Putamen (tissue), 1 donor: ENCODE measurements around the gene ZNF117.
"Not testable (repeated sequence)": the region's sequence is repeated elsewhere in the genome, so short reads cannot be mapped to it uniquely, and the experiment has no call there.

Experiments used
- DNase-seq: peaks from one replicate; pipeline ENCODE4 v3.0.0-alpha.2; 2016; ENCODE audit warnings: low spot score

ZNF117 gene

GRCh38 chr7:64990936-64991335 lies at the start of gene ZNF117:
Gene ZNF117, minus strand, starts transcription at chr7:64991036.
- no peak for DNase-seq

- DNase-seq: peak; percentile 14
Measured at GRCh38 chr7:65038767-65039166, 47.9 kb upstream of the ZNF117 start.

- peak; percentile 96 for DNase-seq
Measured at GRCh38 chr7:65037740-65038688, 47.2 kb upstream of the ZNF117 start.

DNA sequence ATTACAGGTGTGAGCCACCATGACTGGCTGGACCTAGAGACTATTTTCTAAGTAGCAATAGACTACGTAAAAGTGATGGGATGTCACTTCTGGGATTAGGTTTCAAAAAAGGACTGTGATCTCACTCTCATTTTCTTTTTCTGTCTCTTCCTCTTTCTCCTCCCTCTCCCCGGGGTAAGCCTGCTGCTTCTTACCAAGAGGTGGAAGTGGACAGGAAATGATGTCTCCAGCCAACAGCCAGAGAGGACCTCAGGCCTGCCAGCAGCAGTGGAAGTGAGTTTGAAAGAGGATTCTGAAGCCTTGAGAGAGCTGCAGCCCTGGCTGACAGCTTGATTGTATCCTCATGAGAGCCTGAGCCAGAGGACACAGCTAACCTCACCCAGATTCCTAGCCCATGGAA lies 45.7 kb upstream of the ZNF117 start:
- not testable (repeated sequence) for DNase-seq

DNA sequence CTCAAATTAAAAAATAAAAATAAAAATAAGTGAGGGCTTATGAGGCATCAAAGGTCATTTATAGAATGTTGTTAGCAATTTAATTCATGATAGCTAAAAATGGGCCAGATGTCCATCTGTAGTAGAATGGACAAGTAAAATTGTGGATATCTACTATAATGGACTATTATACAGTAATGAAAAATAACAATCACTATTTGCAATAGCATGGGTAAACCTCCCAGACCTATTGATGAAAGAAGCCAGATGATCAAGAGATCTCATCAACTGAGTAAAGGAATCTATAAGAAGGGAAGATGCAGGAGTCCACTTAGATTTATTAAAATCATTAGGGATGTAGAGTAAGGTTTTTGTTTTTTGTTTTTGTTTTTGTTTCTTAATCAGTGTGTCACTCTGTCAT lies 44.6 kb upstream of the ZNF117 start:
- not testable (repeated sequence) for DNase-seq

- not testable (repeated sequence) for DNase-seq
Measured at GRCh38 chr7:65034120-65034782, 43.4 kb upstream of the ZNF117 start.

DNA sequence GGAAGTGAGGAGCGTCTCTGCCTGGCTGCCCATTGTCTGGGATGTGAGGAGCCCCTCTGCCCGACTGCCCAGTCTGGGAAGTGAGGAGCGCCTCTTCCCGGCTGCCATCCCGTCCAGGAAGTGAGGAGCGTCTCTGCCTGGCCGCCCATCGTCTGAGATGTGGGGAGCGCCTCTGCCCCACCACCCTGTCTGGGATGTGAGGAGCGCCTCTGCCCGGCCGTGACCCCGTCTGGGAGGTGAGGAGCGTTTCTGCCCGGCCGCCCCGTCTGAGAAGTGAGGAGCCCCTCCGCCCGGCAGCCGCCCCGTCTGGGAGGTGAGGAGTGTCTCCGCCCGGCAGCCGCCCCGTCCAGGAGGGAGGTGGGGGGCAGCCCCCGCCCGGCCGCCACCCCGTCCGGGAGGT lies 42.6 kb upstream of the ZNF117 start:
- not testable (repeated sequence) for DNase-seq

DNA sequence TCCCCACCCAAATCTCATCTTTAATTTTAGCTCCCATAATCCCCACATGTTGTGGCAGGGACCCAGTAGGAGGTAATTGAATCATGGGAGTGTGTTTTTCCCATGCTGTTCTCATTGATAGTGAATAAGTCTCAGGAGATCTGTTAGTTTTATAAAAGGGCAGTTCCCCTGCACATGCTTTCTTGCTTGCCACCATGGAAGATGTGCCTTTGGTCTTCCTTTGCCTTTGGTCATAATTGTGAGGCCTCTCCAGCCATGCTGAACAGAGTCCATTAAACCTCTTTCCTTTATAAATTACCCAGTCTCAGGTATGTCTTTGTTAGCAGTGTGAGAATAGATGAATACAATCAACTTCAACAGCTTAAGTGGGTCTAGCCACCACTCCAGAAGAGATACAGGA lies 34.2 kb upstream of the ZNF117 start:
- DNase-seq: not testable (repeated sequence)

- not testable (repeated sequence) for DNase-seq
Measured at GRCh38 chr7:65020978-65021377, 30.1 kb upstream of the ZNF117 start.

DNA sequence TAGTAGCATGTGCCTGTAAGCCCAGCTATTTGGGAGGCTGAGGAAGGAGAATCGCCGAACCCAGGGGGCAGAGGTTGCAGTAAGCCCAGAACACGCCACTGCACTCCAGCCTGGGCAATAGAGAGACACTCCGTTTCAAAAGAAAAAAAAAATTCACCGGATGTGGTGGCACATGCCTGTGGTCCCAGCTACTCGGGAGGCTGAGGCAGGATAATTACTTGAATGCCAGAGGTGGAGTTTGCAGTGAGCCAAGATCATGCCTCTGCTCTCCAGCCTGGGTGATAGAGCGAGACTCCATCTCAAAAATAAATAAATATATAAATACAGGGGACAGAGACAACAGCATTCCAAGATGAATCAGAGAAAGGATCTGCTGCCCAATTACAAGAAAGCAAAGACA lies 19.0 kb upstream of the ZNF117 start:
- DNase-seq: not testable (repeated sequence)

DNA sequence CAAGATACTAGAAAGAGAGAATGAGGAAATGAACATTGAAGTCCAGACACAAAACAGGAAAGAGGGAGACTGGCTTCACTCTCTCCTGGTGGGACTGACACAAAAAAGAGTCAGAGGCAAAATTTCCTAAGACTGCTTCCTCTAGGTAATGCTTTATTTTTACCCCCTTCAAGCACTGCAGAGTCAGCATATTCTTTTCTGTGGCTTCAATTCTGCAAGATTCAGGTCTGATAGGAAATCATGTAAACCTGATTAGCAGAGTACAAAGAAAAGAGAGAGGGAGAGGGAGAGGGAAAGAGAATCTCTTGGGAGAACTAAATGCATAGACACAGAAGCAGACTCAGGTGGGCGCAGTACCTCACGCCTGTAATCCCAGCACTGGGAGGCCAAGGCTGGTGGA lies 18.6 kb upstream of the ZNF117 start:
- not testable (repeated sequence) for DNase-seq

DNA sequence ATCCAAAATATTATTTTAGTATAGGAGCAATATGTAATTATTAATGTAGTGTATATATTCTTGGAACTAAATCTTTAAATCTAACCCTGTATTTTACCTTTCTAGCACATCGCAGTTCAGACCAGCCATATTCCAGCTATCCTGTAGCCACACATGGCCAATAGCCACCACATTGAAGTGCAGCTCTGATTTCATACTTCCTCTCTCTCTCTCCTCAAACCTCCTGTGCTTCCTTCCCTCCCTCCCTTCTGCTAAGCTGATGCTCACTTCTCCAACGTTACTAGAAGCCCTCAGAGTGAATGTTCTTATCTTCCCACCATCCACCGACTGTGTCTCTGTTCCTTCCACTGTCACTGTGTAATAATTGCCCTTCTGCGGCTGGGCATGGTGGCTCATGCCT lies 16.2 kb upstream of the ZNF117 start:
- DNase-seq: not testable (repeated sequence)

GRCh38 chr7:65006094-65006992 lies 15.5 kb upstream of the ZNF117 start, which contains the start of gene ERV3-1:
Gene ERV3-1, minus strand, starts transcription at chr7:65006687. Its CDS starts 13,661 bp downstream, at chr7:64993026.
- peak; percentile 98 for DNase-seq

DNA sequence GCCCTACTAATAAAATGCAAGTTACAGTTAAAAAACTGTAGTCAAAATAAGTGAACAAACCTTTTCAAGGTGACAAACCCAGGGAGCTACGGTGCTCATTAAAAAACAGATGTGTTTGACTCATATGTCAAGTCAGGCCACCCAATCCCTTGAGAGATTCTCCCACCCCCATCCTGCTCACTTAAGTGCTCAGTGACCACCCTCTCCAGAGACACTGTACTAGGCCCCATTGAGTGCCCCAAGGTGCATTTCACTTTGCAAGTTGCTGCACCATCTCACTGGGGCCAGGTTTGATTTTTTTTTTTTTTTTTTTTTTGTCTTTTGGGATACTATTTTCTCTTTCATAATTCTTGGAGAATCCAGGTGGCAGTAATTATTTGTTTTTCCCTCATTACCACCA lies 13.7 kb upstream of the ZNF117 start:
- no peak for DNase-seq

DNA sequence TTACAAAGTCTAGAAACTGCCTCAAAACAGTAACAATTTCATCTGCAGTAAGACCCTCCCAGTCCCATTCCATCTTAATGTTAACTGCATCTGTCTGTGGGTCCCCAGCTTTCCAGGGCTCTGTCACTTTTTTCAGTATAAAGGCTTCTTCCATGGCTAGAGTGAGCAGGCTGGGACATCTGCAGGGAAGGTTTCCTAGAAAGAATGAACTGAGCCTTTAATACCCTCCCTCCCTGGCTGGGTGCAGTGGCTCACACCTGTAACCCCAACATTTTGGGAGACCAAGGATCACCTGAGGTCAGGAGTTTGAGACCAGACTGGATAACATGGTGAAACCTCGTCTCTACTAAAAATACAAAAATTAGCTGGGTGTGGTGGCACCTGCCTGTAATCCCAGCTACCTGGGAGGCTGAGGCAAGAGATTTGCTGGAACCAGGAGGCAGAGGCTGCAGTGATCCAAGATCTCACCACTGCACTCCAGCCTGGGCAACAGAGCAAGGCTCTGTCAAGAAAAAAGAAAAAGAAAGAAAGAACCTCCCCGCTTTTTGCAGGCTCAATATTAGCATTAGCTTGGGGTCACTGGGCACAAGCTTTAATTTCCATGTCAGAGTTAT lies 12.2 kb upstream of the ZNF117 start:
- DNase-seq: no peak

DNA sequence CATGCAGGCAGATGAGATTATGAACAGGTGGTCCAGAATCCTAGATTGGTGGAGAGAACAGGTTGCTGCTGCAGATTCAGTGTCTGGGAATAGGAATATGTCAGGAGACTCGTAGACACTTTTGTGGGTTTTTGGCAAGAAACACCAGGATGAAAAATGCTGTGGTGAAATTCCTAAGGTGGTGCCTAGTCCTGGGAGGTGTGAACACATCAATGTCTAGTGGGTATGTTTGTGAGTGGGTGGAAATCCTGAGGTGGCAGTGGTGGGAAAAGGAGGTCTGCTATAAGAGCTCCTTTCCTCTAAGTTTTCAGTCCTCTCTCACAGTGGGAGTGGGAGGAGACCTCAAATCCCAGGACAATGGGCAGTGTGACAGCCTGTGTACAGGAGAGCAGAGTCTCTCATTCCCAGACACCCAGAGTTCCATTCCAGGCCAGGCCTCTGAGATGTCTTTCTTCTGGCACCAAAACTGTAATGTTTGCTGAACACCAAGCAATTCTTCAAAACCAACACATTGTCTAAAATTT lies 10.5 kb upstream of the ZNF117 start:
- DNase-seq: no peak

GRCh38 chr7:64999165-65000004 lies 8.5 kb upstream of the ZNF117 start:
- DNase-seq: no peak

- no peak for DNase-seq
Measured at GRCh38 chr7:64998865-64999164, 8.0 kb upstream of the ZNF117 start.

- no peak for DNase-seq
Measured at GRCh38 chr7:64997927-64998391, 7.1 kb upstream of the ZNF117 start.

DNA sequence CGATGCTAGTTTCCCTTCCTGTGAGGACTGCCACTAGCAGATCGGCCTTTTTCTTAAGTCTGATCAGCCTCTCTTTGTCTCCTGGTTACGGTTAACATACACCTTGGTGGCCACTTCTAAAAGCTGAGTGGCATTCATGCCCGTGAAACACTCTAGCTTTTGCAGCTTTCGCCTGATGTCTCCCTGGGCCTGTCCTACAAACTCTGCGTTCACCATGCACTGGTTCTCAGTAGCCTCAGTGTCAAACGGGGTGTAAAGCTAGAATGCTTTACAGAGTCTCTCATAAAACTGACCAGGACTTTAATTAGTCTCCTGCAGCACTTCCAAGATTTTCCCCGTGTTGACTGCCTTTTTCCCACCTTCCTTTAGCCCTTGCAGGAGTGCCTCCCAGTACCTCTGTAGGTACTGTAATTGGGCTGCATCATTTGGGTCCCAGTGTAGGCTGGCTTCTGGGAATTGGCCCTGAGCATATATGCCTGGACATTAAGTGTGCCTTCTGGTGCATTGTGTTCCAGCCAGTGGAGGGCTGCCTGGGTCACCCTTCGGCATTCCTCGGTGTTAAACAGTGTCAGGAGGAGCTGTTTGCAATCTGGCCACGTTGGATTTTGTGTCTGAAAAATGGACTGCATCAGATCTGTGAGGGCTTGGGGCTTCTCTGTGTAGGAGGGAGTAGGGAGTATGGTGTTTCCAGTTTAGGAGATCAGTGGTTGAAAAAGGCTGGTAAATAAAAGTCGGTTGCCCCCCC lies 6.5 kb upstream of the ZNF117 start:
- no peak for DNase-seq
